Mesenchymal stem cell (in vitro differentiated cells and primary cell): ENCODE measurements around the gene C16orf95.

Experiments used
- DNase-seq: peaks from one replicate; pipeline ENCODE4 v3.0.0-alpha.2; 2013
- H2AFZ ChIP-seq: one replicate; pipeline ENCODE4 v1.6.1; 2013; ENCODE audit warnings: low read depth, mild to moderate bottlenecking, control low read depth, inconsistent platforms, low read length, moderate library complexity
- H2AK5ac ChIP-seq: 2 replicates; pipeline ENCODE4 v1.6.1; 2013; ENCODE audit warnings: low read length, moderate library complexity, mild to moderate bottlenecking, inconsistent platforms; ENCODE audit not compliant: severe bottlenecking
- H2BK120ac ChIP-seq: one replicate; pipeline ENCODE4 v1.6.1; 2013; ENCODE audit warnings: low read depth, mild to moderate bottlenecking, inconsistent platforms, low read length, moderate library complexity
- H2BK12ac ChIP-seq, 2 experiments: one replicate each; pipeline ENCODE4 v1.6.1; 2013; ENCODE audit warnings: inconsistent platforms in 2 of 2, low read length in 2 of 2, mild to moderate bottlenecking in 2 of 2, moderate library complexity in 2 of 2, control low read depth in 1 of 2
- H2BK15ac ChIP-seq: one replicate; pipeline ENCODE4 v1.6.1; 2013; ENCODE audit warnings: mild to moderate bottlenecking, low read depth, inconsistent platforms; ENCODE audit not compliant: poor library complexity, severe bottlenecking
- H2BK5ac ChIP-seq: 2 replicates; pipeline ENCODE4 v1.6.1; 2013; ENCODE audit warnings: low read depth, mild to moderate bottlenecking, low read length, control low read depth, inconsistent platforms; ENCODE audit not compliant: poor library complexity, severe bottlenecking
- H3K14ac ChIP-seq, 2 experiments: one replicate each; pipeline ENCODE4 v1.6.1; 2013; ENCODE audit warnings: inconsistent platforms in 2 of 2, low read length in 2 of 2, control low read depth in 1 of 2, mild to moderate bottlenecking in 1 of 2, moderate library complexity in 1 of 2
- H3K18ac ChIP-seq, 2 experiments: one replicate each; pipeline ENCODE4 v1.6.1; 2013; ENCODE audit warnings: inconsistent platforms in 2 of 2, low read length in 2 of 2, control low read depth in 1 of 2, low read depth in 1 of 2, mild to moderate bottlenecking in 1 of 2
- H3K23ac ChIP-seq, 2 experiments: one replicate each; pipeline ENCODE4 v1.6.1; 2013; ENCODE audit warnings: inconsistent platforms in 2 of 2, low read length in 2 of 2, mild to moderate bottlenecking in 2 of 2, moderate library complexity in 2 of 2, control low read depth in 1 of 2
- H3K27ac ChIP-seq: 2 replicates; pipeline ENCODE4 v1.5.1; 2013; ENCODE audit warnings: mild to moderate bottlenecking, moderate library complexity, low read length, control low read depth, inconsistent platforms; ENCODE audit not compliant: poor library complexity, severe bottlenecking
- H3K27me3 ChIP-seq, 2 experiments: 2 replicates each; pipeline versions ENCODE4 v1.6.1 to v1.7.0; 2013; ENCODE audit warnings: low read length in 2 of 2, mild to moderate bottlenecking in 2 of 2, moderate library complexity in 2 of 2, control low read depth in 1 of 2, inconsistent platforms in 1 of 2; ENCODE audit not compliant: control insufficient read depth in 1 of 2, insufficient read depth in 1 of 2
- H3K36me3 ChIP-seq, 2 experiments: 2 replicates each; pipeline versions ENCODE4 v1.6.1 to v1.7.0; 2013; ENCODE audit warnings: low read length in 2 of 2, control low read depth in 1 of 2, inconsistent platforms in 1 of 2, low read depth in 1 of 2, mild to moderate bottlenecking in 1 of 2; ENCODE audit not compliant: insufficient read depth in 2 of 2, control insufficient read depth in 1 of 2
- H3K4ac ChIP-seq, 2 experiments: one replicate each; pipeline ENCODE4 v1.6.1; 2013; ENCODE audit warnings: inconsistent platforms in 2 of 2, low read length in 2 of 2, mild to moderate bottlenecking in 2 of 2, moderate library complexity in 2 of 2, control low read depth in 1 of 2, low read depth in 1 of 2
- H3K4me1 ChIP-seq: 2 replicates; pipeline ENCODE4 v1.6.1; 2013; ENCODE audit warnings: low read depth, low read length, control low read depth; ENCODE audit not compliant: control insufficient read depth, insufficient read depth
- H3K4me2 ChIP-seq: 2 replicates; pipeline ENCODE4 v1.6.1; 2013; ENCODE audit warnings: low read length, mild to moderate bottlenecking, inconsistent platforms; ENCODE audit not compliant: poor library complexity, severe bottlenecking
- H3K4me3 ChIP-seq, 2 experiments: 2 replicates each; pipeline versions ENCODE4 v1.5.1 to v1.7.0; 2013; ENCODE audit warnings: low read length in 2 of 2, mild to moderate bottlenecking in 2 of 2, control low read depth in 1 of 2, low read depth in 1 of 2; ENCODE audit not compliant: insufficient read depth in 1 of 2
- H3K79me1 ChIP-seq: replicated peaks from 2 replicates; pipeline ENCODE4 v1.6.1; 2013; ENCODE audit warnings: mild to moderate bottlenecking, control low read depth, low read length, inconsistent platforms; ENCODE audit not compliant: poor library complexity, severe bottlenecking
- H3K9ac ChIP-seq: 2 replicates; pipeline ENCODE4 v1.7.0; 2013; ENCODE audit warnings: mild to moderate bottlenecking, low read length, moderate library complexity
- H3K9me3 ChIP-seq: 2 replicates; pipeline ENCODE4 v1.7.0; 2013; ENCODE audit warnings: mild to moderate bottlenecking, low read length; ENCODE audit not compliant: control insufficient read depth
- H4K8ac ChIP-seq: one replicate; pipeline ENCODE4 v1.6.1; 2013; ENCODE audit warnings: inconsistent platforms, mild to moderate bottlenecking, low read length, moderate library complexity
- H4K91ac ChIP-seq: one replicate; pipeline ENCODE4 v1.6.1; 2013; ENCODE audit warnings: mild to moderate bottlenecking, low read length, inconsistent platforms
- WGBS: methylation state at CpG from one replicate; pipeline ENCODE4 v1.1.7; 2013; ENCODE audit warnings: mixed read lengths; 5-methylcytosine and 5-hydroxymethylcytosine counted together

Gene C16orf95

DNA sequence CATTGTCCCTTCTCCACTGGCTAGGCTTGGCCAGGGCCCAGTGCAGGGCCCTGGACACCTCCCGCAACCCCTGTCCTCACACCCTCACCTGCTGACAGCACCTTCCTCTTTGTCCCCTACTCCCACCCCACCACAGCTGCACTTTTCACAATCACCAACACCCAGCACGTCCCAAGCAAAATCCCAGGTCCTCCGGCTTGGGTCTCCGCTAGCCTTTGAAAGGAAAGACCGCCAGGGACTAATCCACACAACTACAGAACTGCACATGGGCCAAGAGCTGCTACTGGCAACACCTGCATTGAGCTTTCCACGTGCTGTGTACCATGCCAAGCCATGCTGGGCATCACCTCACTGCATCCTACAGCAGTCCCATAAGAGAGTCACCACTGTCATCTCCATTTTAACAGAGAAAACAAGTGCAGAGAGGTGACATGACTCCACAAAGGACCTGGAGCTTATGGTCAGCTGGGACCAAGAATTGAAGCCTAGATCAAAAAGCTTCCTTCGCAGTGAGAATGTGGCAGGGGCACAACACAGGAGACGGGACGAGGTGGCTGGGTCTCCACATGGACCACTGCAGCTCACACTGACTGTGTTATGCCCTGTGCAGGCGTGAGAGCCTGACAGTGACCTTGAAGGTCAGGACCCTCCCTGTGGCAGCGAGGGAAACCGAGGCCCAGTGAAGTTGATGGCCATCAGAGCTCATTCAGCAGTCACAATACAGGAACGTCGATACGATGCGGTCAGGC, 43.8 kb upstream of the C16orf95 start:
- DNase-seq: no peak
- no peak overlapping the region for H3K18ac ChIP-seq
- H4K91ac ChIP-seq: no peak overlapping the region
- no peak overlapping the region for H3K4me3 ChIP-seq
- H2AK5ac ChIP-seq: no peak overlapping the region
- no peaks in the 10 kb centered on the region for H3K9me3 ChIP-seq
- H2BK15ac ChIP-seq: no peak overlapping the region
- no peak overlapping the region for H2AFZ ChIP-seq
- H3K14ac ChIP-seq: peak overlapping the region in 1 of 2 experiments; percentile 18
- WGBS: 98% methylated on average over 16 of the region's 16 CpGs
- no peak overlapping the region for H4K8ac ChIP-seq
- H3K4me1 ChIP-seq: peaks cover 19% of the 10 kb centered on the region
- no peak overlapping the region for H3K23ac ChIP-seq
- no peak overlapping the region for H3K9ac ChIP-seq
- no peak overlapping the region for H2BK12ac ChIP-seq
- peaks cover 58 to 79% of the 10 kb centered on the region in 2 experiments for H3K36me3 ChIP-seq
- no peaks in the 10 kb centered on the region for H3K27me3 ChIP-seq
- peaks cover 59% of the 10 kb centered on the region for H3K79me1 ChIP-seq
- H2BK5ac ChIP-seq: no peak overlapping the region
- H2BK120ac ChIP-seq: no peak overlapping the region
- no peak overlapping the region for H3K27ac ChIP-seq
- no peak overlapping the region for H3K4ac ChIP-seq
- H3K4me2 ChIP-seq: no peak overlapping the region

GRCh38 chr16:87359121-87359520, 41.9 kb upstream of the C16orf95 start:
- Histone ChIP-seq H3K23ac (no peak overlapping the region), H3K27me3 (no peaks in the 10 kb centered on the region), H4K8ac (no peak overlapping the region), H3K9ac (no peak overlapping the region), H3K18ac (no peak overlapping the region), H2AK5ac (no peak overlapping the region), H2BK120ac (no peak overlapping the region), H2BK15ac (no peak overlapping the region), H3K4ac (no peak overlapping the region), H3K4me1 (peaks cover 18% of the 10 kb centered on the region), H3K79me1 (peaks cover 54% of the 10 kb centered on the region), H3K27ac (no peak overlapping the region), H3K14ac (no peak overlapping the region), H2AFZ (no peak overlapping the region), H3K4me3 (no peak overlapping the region), H2BK12ac (no peak overlapping the region), H2BK5ac (no peak overlapping the region), H3K9me3 (no peaks in the 10 kb centered on the region), H3K36me3 (peaks cover 46 to 76% of the 10 kb centered on the region in 2 experiments), H4K91ac (no peak overlapping the region), H3K4me2 (no peak overlapping the region)
- 97% methylated on average over 6 of the region's 7 CpGs for WGBS
- DNase-seq: no peak

GRCh38 chr16:87358696-87359095, 41.5 kb upstream of the C16orf95 start:
- Histone ChIP-seq H3K79me1 (peaks cover 54% of the 10 kb centered on the region), H3K14ac (no peak overlapping the region), H3K4ac (no peak overlapping the region), H2BK5ac (no peak overlapping the region), H3K9ac (no peak overlapping the region), H3K27me3 (no peaks in the 10 kb centered on the region), H2AK5ac (no peak overlapping the region), H2BK15ac (no peak overlapping the region), H3K27ac (no peak overlapping the region), H3K18ac (no peak overlapping the region), H3K4me1 (peaks cover 15% of the 10 kb centered on the region), H3K36me3 (peaks cover 45 to 76% of the 10 kb centered on the region in 2 experiments), H4K8ac (no peak overlapping the region), H3K4me2 (no peak overlapping the region), H3K9me3 (no peaks in the 10 kb centered on the region), H3K4me3 (no peak overlapping the region), H2BK120ac (no peak overlapping the region), H2AFZ (no peak overlapping the region), H4K91ac (no peak overlapping the region), H3K23ac (no peak overlapping the region), H2BK12ac (no peak overlapping the region)
- DNase-seq: no peak
- WGBS: 96% methylated on average over 8 of the region's 9 CpGs

- WGBS: 98% methylated on average over 17 of the region's 17 CpGs
- Histone ChIP-seq H3K79me1 (peaks cover 55% of the 10 kb centered on the region), H3K4ac (no peak overlapping the region), H3K14ac (no peak overlapping the region), H3K27ac (no peak overlapping the region), H2BK120ac (no peak overlapping the region), H3K18ac (no peak overlapping the region), H2BK5ac (no peak overlapping the region), H2BK15ac (no peak overlapping the region), H4K8ac (no peak overlapping the region), H3K9ac (no peak overlapping the region), H3K4me3 (no peak overlapping the region), H2AK5ac (no peak overlapping the region), H3K4me1 (peaks cover 15% of the 10 kb centered on the region), H4K91ac (no peak overlapping the region), H3K27me3 (no peaks in the 10 kb centered on the region), H3K4me2 (no peak overlapping the region), H3K23ac (no peak overlapping the region), H3K9me3 (no peaks in the 10 kb centered on the region), H2AFZ (no peak overlapping the region), H2BK12ac (no peak overlapping the region), H3K36me3 (peaks cover 50 to 78% of the 10 kb centered on the region in 2 experiments)
- no peak for DNase-seq
These were observed 41.1 kb upstream of the C16orf95 start for GRCh38 chr16:87358250-87358649.
